ENCODE measurements around the gene DNER. TPM values are rescaled to one million over a fixed set of nuclear protein-coding genes. Genes with fewer than 3 reads are reported as not detected.

Gene DNER
- total and polyA plus RNA-seq, 2 donors (not counting 3 experiments of a cell fraction or from before 2014, with no cell fraction given) = 0.01 TPM; not detected in 1

DNA sequence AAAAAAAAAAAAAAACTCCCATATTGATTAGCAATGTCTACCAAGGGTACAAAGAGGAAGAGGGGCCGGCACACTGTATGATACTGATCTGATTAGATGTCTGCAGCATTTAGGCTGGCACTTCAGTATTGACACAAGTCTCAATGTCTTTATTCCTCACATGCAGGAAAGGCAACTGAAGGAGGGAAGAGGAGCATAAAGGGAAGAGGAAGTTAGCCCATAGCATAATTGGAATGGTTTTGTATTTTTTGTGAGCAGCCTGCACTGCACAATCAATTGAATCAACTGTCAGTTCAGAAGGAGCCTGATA, 79.0 kb downstream of the DNER start:
- Histone ChIP-seq H3K36me3 (ENCODE audit: control insufficient read depth in 2 of 2, extremely low read depth in 1 of 2, insufficient read depth in 2 of 2, low read length in 2 of 2) (no peaks in the 10 kb centered on the region), H4K20me1 (replicated peaks; ENCODE audit: control insufficient read depth, extremely low read depth, insufficient read depth, low read length) (no peaks in the 10 kb centered on the region), H3K9me1 (replicated peaks; ENCODE audit: control insufficient read depth, extremely low read depth, insufficient read depth, low read length) (no peaks in the 10 kb centered on the region), H3K4me2 (ENCODE audit: insufficient read depth, low read length) (no peak overlapping the region), H3K4me1 (ENCODE audit: control insufficient read depth, extremely low read depth, insufficient read depth, low read length) (no peaks in the 10 kb centered on the region), H2AFZ (ENCODE audit: low read depth, low read length) (no peak overlapping the region), H3K27ac (ENCODE audit: insufficient read depth, low read depth, low read length) (no peak overlapping the region), H3K4me3 (replicated peaks in 1 of 3; ENCODE audit: insufficient read depth in 1 of 3, low read depth in 1 of 3, low read length in 3 of 3) (no peak overlapping the region), H3K79me2 (ENCODE audit: control insufficient read depth, insufficient read depth, low read length) (no peaks in the 10 kb centered on the region), H3K27me3 (ENCODE audit: control insufficient read depth in 2 of 2, insufficient read depth in 2 of 2, low read length in 2 of 2) (no peaks in the 10 kb centered on the region), H3K9me3 (replicated peaks; ENCODE audit: control insufficient read depth, insufficient read depth, low read length) (no peaks in the 10 kb centered on the region), H3K9ac (replicated peaks; ENCODE audit: extremely low read depth, insufficient read depth, low read length) (no peak overlapping the region)
- no peak for DNase-seq (ENCODE audit: low read depth, low spot score)
- TF ChIP-seq, protein P1, sequence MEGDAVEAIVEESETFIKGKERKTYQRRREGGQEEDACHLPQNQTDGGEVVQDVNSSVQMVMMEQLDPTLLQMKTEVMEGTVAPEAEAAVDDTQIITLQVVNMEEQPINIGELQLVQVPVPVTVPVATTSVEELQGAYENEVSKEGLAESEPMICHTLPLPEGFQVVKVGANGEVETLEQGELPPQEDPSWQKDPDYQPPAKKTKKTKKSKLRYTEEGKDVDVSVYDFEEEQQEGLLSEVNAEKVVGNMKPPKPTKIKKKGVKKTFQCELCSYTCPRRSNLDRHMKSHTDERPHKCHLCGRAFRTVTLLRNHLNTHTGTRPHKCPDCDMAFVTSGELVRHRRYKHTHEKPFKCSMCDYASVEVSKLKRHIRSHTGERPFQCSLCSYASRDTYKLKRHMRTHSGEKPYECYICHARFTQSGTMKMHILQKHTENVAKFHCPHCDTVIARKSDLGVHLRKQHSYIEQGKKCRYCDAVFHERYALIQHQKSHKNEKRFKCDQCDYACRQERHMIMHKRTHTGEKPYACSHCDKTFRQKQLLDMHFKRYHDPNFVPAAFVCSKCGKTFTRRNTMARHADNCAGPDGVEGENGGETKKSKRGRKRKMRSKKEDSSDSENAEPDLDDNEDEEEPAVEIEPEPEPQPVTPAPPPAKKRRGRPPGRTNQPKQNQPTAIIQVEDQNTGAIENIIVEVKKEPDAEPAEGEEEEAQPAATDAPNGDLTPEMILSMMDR (IDR thresholded peaks at IDR 0.05; ENCODE audit: extremely low read depth in 1 of 2, insufficient read depth in 1 of 2, low read depth in 1 of 2, low read length in 2 of 2) = no peak
- TF ChIP-seq JUN (IDR thresholded peaks at IDR 0.05; ENCODE audit: borderline replicate concordance, insufficient read depth, insufficient read length, low read depth) (no peak), GATA2 (IDR thresholded peaks at IDR 0.05; ENCODE audit: insufficient read depth, insufficient read length, low read depth, low read length) (no peak), POLR2A (IDR thresholded peaks at IDR 0.05; ENCODE audit: low read depth, low read length) (no peak), FOS (IDR thresholded peaks at IDR 0.05; ENCODE audit: borderline replicate concordance, insufficient read depth, low read length) (no peak)
- no TSS peak for BruUV-seq (replicated peaks)
- intact Hi-C loops (cut with micrococcal nuclease) = no loop called here
- CTCF ChIA-PET = no interaction called here
- POLR2A ChIA-PET = no interaction called here
- FAIRE-seq = no peak
- dilution Hi-C loops (cut with MboI; ENCODE audit: extremely low pct_ligation_motif_present, low sequenced_read_pairs) = no loop called here

DNA sequence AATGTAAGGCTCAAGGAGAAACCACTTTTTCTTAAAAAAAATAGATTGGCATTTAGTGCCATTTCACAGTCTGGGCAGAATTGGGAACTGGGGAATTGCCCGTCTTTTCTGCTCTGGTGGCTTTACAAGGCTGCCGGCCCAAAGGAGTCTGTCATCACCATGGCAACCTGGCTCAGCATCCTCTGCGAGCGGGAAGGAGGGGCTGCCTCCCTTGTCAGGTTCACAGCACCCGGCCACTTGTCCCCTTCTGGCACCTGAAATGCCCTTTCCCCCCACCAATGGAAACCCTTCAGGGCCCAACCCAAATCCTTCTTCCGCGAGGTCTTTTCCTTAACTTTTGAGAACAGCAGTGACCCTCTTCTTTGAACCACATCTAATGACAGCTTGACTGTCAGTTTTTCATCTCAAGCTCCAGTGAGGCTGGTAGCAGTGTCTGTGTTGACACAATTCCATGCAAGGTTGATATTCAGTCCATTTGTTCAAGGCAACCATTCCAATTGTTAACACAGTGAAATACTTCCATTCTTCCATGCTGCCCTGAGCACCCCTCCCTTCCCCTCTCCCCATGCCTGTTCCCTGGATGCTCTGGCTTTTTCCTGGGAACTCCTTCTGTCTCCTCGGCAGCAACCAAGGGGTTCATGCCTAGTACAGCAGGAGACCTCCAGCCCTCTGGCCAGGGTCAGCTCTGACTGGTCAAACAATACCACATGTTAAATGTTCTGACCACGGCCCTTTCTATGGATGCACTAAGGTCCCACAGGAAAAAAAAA, 79.6 kb downstream of the DNER start:
- no TSS peak for BruUV-seq (replicated peaks)
- Histone ChIP-seq H3K4me2 (ENCODE audit: insufficient read depth, low read length) (no peak overlapping the region), H3K9me3 (replicated peaks; ENCODE audit: control insufficient read depth, insufficient read depth, low read length) (no peaks in the 10 kb centered on the region), H3K79me2 (ENCODE audit: control insufficient read depth, insufficient read depth, low read length) (no peaks in the 10 kb centered on the region), H3K9ac (replicated peaks; ENCODE audit: extremely low read depth, insufficient read depth, low read length) (no peak overlapping the region), H3K4me1 (ENCODE audit: control insufficient read depth, extremely low read depth, insufficient read depth, low read length) (no peaks in the 10 kb centered on the region), H3K36me3 (ENCODE audit: control insufficient read depth in 2 of 2, extremely low read depth in 1 of 2, insufficient read depth in 2 of 2, low read length in 2 of 2) (no peaks in the 10 kb centered on the region), H3K27ac (ENCODE audit: insufficient read depth, low read depth, low read length) (no peak overlapping the region), H4K20me1 (replicated peaks; ENCODE audit: control insufficient read depth, extremely low read depth, insufficient read depth, low read length) (no peaks in the 10 kb centered on the region), H3K9me1 (replicated peaks; ENCODE audit: control insufficient read depth, extremely low read depth, insufficient read depth, low read length) (no peaks in the 10 kb centered on the region), H3K27me3 (ENCODE audit: control insufficient read depth in 2 of 2, insufficient read depth in 2 of 2, low read length in 2 of 2) (no peaks in the 10 kb centered on the region), H2AFZ (ENCODE audit: low read depth, low read length) (no peak overlapping the region), H3K4me3 (replicated peaks in 1 of 3; ENCODE audit: insufficient read depth in 1 of 3, low read depth in 1 of 3, low read length in 3 of 3) (no peak overlapping the region)
- dilution Hi-C loops (cut with MboI; ENCODE audit: extremely low pct_ligation_motif_present, low sequenced_read_pairs) (no loop called here), intact Hi-C loops (cut with micrococcal nuclease) (no loop called here)
- TF ChIP-seq JUN (IDR thresholded peaks at IDR 0.05; ENCODE audit: borderline replicate concordance, insufficient read depth, insufficient read length, low read depth) (no peak), GATA2 (IDR thresholded peaks at IDR 0.05; ENCODE audit: insufficient read depth, insufficient read length, low read depth, low read length) (no peak), MYC (IDR thresholded peaks at IDR 0.05; ENCODE audit: low read depth, low read length) (no peak), POLR2A (IDR thresholded peaks at IDR 0.05; ENCODE audit: low read depth, low read length) (no peak), POLR2AphosphoS5 (IDR thresholded peaks at IDR 0.05; ENCODE audit: insufficient read depth, low read depth, low read length) (no peak)
- TF ChIP-seq, protein P2, sequence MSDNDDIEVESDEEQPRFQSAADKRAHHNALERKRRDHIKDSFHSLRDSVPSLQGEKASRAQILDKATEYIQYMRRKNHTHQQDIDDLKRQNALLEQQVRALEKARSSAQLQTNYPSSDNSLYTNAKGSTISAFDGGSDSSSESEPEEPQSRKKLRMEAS (IDR thresholded peaks at IDR 0.05; ENCODE audit: insufficient read depth, insufficient read length) = no peak
- CTCF ChIA-PET = no interaction called here
- POLR2A ChIA-PET = no interaction called here
- FAIRE-seq (no peak), DNase-seq (ENCODE audit: low read depth, low spot score) (no peak)
